ENCODE measurements around the gene PACRG.

Gene PACRG

DNA sequence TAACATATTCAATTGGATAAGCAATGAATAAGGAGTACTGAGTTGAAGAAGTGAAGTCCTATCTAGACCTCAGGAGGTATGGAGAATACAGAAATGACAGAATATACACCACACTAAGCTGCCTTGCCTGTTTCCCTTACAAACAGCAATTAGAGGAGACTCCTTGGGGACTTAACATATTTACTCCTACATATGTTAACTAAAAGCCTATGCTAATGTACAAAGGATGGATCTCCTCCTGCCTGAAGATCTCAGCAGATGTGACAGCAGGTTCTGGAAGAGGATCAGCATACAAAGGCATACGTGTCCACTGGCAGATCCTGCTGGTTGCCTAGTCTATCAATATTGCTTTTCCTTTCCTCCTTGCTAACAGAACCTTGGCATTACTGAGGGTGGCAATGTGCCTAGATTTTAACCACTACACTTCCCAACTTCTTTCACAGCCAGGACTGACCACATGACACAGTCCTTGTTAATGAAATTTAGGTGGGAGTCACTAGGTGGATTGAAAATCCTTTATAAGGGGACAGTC lies 29.8 kb upstream of the PACRG start:
- TF ChIP-seq ZBTB7A (IDR thresholded peaks at IDR 0.05; ENCODE audit: low read depth) (no peak), NFIC (IDR thresholded peaks at IDR 0.05) (no peak), TEAD4 (IDR thresholded peaks at IDR 0.05) (no peak), CREB1 (IDR thresholded peaks at IDR 0.05; ENCODE audit: low read depth) (no peak), TCF12 (IDR thresholded peaks at IDR 0.05; ENCODE audit: low read depth) (no peak), CEBPB (IDR thresholded peaks at IDR 0.05) (no peak), TAF1 (IDR thresholded peaks at IDR 0.05; ENCODE audit: low read depth) (no peak), YY1 (IDR thresholded peaks at IDR 0.05; ENCODE audit: low read depth) (no peak), FOXM1 (IDR thresholded peaks at IDR 0.05; ENCODE audit: borderline replicate concordance, low read depth) (no peak), MAX (IDR thresholded peaks at IDR 0.05) (no peak), EP300 (IDR thresholded peaks at IDR 0.05; ENCODE audit: borderline replicate concordance) (no peak), RAD21 (IDR thresholded peaks at IDR 0.05; ENCODE audit: low read depth) (no peak), EGR1 (IDR thresholded peaks at IDR 0.05) (no peak)
- TF ChIP-seq, protein P1, sequence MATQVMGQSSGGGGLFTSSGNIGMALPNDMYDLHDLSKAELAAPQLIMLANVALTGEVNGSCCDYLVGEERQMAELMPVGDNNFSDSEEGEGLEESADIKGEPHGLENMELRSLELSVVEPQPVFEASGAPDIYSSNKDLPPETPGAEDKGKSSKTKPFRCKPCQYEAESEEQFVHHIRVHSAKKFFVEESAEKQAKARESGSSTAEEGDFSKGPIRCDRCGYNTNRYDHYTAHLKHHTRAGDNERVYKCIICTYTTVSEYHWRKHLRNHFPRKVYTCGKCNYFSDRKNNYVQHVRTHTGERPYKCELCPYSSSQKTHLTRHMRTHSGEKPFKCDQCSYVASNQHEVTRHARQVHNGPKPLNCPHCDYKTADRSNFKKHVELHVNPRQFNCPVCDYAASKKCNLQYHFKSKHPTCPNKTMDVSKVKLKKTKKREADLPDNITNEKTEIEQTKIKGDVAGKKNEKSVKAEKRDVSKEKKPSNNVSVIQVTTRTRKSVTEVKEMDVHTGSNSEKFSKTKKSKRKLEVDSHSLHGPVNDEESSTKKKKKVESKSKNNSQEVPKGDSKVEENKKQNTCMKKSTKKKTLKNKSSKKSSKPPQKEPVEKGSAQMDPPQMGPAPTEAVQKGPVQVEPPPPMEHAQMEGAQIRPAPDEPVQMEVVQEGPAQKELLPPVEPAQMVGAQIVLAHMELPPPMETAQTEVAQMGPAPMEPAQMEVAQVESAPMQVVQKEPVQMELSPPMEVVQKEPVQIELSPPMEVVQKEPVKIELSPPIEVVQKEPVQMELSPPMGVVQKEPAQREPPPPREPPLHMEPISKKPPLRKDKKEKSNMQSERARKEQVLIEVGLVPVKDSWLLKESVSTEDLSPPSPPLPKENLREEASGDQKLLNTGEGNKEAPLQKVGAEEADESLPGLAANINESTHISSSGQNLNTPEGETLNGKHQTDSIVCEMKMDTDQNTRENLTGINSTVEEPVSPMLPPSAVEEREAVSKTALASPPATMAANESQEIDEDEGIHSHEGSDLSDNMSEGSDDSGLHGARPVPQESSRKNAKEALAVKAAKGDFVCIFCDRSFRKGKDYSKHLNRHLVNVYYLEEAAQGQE (IDR thresholded peaks at IDR 0.05; ENCODE audit: low read depth): no peak
- TF ChIP-seq, protein P2, sequence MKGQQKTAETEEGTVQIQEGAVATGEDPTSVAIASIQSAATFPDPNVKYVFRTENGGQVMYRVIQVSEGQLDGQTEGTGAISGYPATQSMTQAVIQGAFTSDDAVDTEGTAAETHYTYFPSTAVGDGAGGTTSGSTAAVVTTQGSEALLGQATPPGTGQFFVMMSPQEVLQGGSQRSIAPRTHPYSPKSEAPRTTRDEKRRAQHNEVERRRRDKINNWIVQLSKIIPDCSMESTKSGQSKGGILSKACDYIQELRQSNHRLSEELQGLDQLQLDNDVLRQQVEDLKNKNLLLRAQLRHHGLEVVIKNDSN (IDR thresholded peaks at IDR 0.05): no peak

- TF ChIP-seq EGR1 (IDR thresholded peaks at IDR 0.05): no peak
- no peak for TF ChIP-seq ZBTB7A (IDR thresholded peaks at IDR 0.05; ENCODE audit: low read depth)
- no peak for TF ChIP-seq TCF12 (IDR thresholded peaks at IDR 0.05; ENCODE audit: low read depth)
- TF ChIP-seq EP300 (IDR thresholded peaks at IDR 0.05; ENCODE audit: borderline replicate concordance): no peak
- no peak for TF ChIP-seq MAX (IDR thresholded peaks at IDR 0.05)
- no peak for TF ChIP-seq CEBPB (IDR thresholded peaks at IDR 0.05)
- no peak for TF ChIP-seq FOXM1 (IDR thresholded peaks at IDR 0.05; ENCODE audit: borderline replicate concordance, low read depth)
- TF ChIP-seq RAD21 (IDR thresholded peaks at IDR 0.05; ENCODE audit: low read depth): no peak
- no peak for TF ChIP-seq YY1 (IDR thresholded peaks at IDR 0.05; ENCODE audit: low read depth)
- no peak for TF ChIP-seq NFIC (IDR thresholded peaks at IDR 0.05)
- TF ChIP-seq TEAD4 (IDR thresholded peaks at IDR 0.05): no peak
- TF ChIP-seq CREB1 (IDR thresholded peaks at IDR 0.05; ENCODE audit: low read depth): no peak
- TF ChIP-seq, protein P1 (IDR thresholded peaks at IDR 0.05; ENCODE audit: low read depth): no peak
These were observed 29.3 kb upstream of the PACRG start for GRCh38 chr6:162698440-162698839.

GRCh38 chr6:162699961-162700360 lies 27.8 kb upstream of the PACRG start:
- TF ChIP-seq, protein P2 (IDR thresholded peaks at IDR 0.05): no peak
- TF ChIP-seq, protein P1 (IDR thresholded peaks at IDR 0.05; ENCODE audit: low read depth): no peak
- no peak for TF ChIP-seq ZBTB7A (IDR thresholded peaks at IDR 0.05; ENCODE audit: low read depth)
- no peak for TF ChIP-seq TCF12 (IDR thresholded peaks at IDR 0.05; ENCODE audit: low read depth)
- no peak for TF ChIP-seq TEAD4 (IDR thresholded peaks at IDR 0.05)
- TF ChIP-seq YY1 (IDR thresholded peaks at IDR 0.05; ENCODE audit: low read depth): no peak
- no peak for TF ChIP-seq EGR1 (IDR thresholded peaks at IDR 0.05)
- no peak for TF ChIP-seq TAF1 (IDR thresholded peaks at IDR 0.05; ENCODE audit: low read depth)
- TF ChIP-seq CREB1 (IDR thresholded peaks at IDR 0.05; ENCODE audit: low read depth): no peak

GRCh38 chr6:162700966-162701365 lies 26.8 kb upstream of the PACRG start:
- TF ChIP-seq TAF1 (IDR thresholded peaks at IDR 0.05; ENCODE audit: low read depth): no peak
- TF ChIP-seq, protein P2 (IDR thresholded peaks at IDR 0.05): no peak
- TF ChIP-seq TCF12 (IDR thresholded peaks at IDR 0.05; ENCODE audit: low read depth): no peak
- no peak for TF ChIP-seq ZBTB7A (IDR thresholded peaks at IDR 0.05; ENCODE audit: low read depth)

Measured in Ishikawa (cell line).